H1 (cell line): Measurements from ENCODE around the gene ADGB. TPM values are rescaled to one million over a fixed set of nuclear protein-coding genes. Genes with fewer than 3 reads are reported as not detected.

ENCODE experiments used
- CTCF ChIA-PET: fragments of 300-600 bp; sonication (Branson Sonifier 250); formaldehyde crosslinking; loops from one replicate; lab custom pipeline; 2021; ENCODE audit not compliant: partially characterized antibody; lab: Charles Lee
- POLR2A ChIA-PET: fragments of 300-600 bp; sonication (Branson Sonifier 250); formaldehyde crosslinking; loops from one replicate; lab custom pipeline; 2021; ENCODE audit warnings: inconsistent platforms; ENCODE audit not compliant: partially characterized antibody; lab: Charles Lee
- DNase-seq, 2 experiments: peaks; one replicate each; pipeline versions ENCODE4 v3.0.0 to v3.0.0-alpha.2; 2010 to 2022; ENCODE audit warnings: low spot score in 2 of 2, low read depth in 1 of 2, mixed read lengths in 1 of 2
- FAIRE-seq: peaks from 2 replicates; lab custom pipeline; 2011; peaks lifted over from hg19 to GRCh38; lab: Jason Lieb, UNC
- H2AFZ ChIP-seq: 2 replicates; pipeline ENCODE4 v1.8.1; 2012; ENCODE audit warnings: low read length, inconsistent platforms
- H2AK5ac ChIP-seq: 2 replicates; pipeline ENCODE4 v1.6.1; 2013; ENCODE audit warnings: low read depth, low read length
- H2BK120ac ChIP-seq: replicated peaks from 2 replicates; pipeline ENCODE3; 2013; ENCODE audit warnings: low read depth, low read length, inconsistent platforms
- H2BK12ac ChIP-seq: 2 replicates; pipeline ENCODE4 v1.6.1; 2013; ENCODE audit warnings: low read depth, low read length
- H2BK15ac ChIP-seq: 2 replicates; pipeline ENCODE4 v1.6.1; 2013; ENCODE audit warnings: low read length
- H2BK20ac ChIP-seq: 2 replicates; pipeline ENCODE4 v1.6.1; 2013; ENCODE audit warnings: low read length
- H2BK5ac ChIP-seq: 2 replicates; pipeline ENCODE4 v1.6.1; 2013; ENCODE audit warnings: low read depth, low read length
- H3K14ac ChIP-seq: 2 replicates; pipeline ENCODE4 v1.6.1; 2013; ENCODE audit warnings: inconsistent platforms; ENCODE audit not compliant: insufficient read length
- H3K18ac ChIP-seq: 2 replicates; pipeline ENCODE4 v1.6.1; 2013; ENCODE audit warnings: low read length; ENCODE audit errors: extremely low read depth
- H3K23ac ChIP-seq: 2 replicates; pipeline ENCODE4 v1.6.1; 2013; ENCODE audit warnings: inconsistent platforms; ENCODE audit not compliant: insufficient read length
- H3K23me2 ChIP-seq: 2 replicates; pipeline ENCODE4 v1.6.1; 2013; ENCODE audit warnings: low read depth, low read length
- H3K27ac ChIP-seq: 2 replicates; pipeline ENCODE4 v1.6.1; 2011; ENCODE audit warnings: low read depth, low read length, inconsistent platforms
- H3K27me3 ChIP-seq, 4 experiments: replicated peaks in 1 of 4; 1 replicate in 1 of 4; 2 replicates in 3 of 4; pipeline versions ENCODE4 v1.6.1 to v1.8.1; 2011 to 2013; ENCODE audit warnings: low read length in 3 of 4, mild to moderate bottlenecking in 3 of 4, inconsistent platforms in 2 of 4, mixed read lengths in 2 of 4, moderate library complexity in 1 of 4; ENCODE audit not compliant: control insufficient read depth in 3 of 4, insufficient read depth in 3 of 4; ENCODE audit errors: extremely low read depth in 1 of 4
- H3K36me3 ChIP-seq, 4 experiments: 2 replicates each; pipeline versions ENCODE4 v1.6.1 to v1.8.1; 2011 to 2013; ENCODE audit warnings: mild to moderate bottlenecking in 4 of 4, low read length in 3 of 4, moderate library complexity in 2 of 4, control low read depth in 1 of 4, inconsistent platforms in 1 of 4; ENCODE audit not compliant: insufficient read depth in 4 of 4, control insufficient read depth in 2 of 4
- H3K4ac ChIP-seq: replicated peaks from 2 replicates; pipeline ENCODE3; 2013; ENCODE audit warnings: low read length, low read depth, mixed read lengths, inconsistent platforms; ENCODE audit not compliant: insufficient read length
- H3K4me1 ChIP-seq, 4 experiments: replicated peaks in 1 of 4; 1 replicate in 1 of 4; 2 replicates in 3 of 4; pipeline versions ENCODE4 v1.6.1 to v1.8.1; 2011 to 2013; ENCODE audit warnings: low read length in 3 of 4, inconsistent platforms in 2 of 4, mixed read lengths in 1 of 4; ENCODE audit not compliant: insufficient read depth in 4 of 4, control insufficient read depth in 3 of 4
- H3K4me2 ChIP-seq, 2 experiments: 2 replicates each; pipeline versions ENCODE4 v1.6.1 to v1.8.1; 2011 to 2013; ENCODE audit warnings: low read depth in 2 of 2, low read length in 2 of 2, control low read depth in 1 of 2, inconsistent platforms in 1 of 2, mild to moderate bottlenecking in 1 of 2; ENCODE audit not compliant: insufficient read depth in 1 of 2
- H3K4me3 ChIP-seq, 4 experiments: fragments of 200-600, 300-600 bp in 1 of 4; sonication (generic), shearing (Covaris generic), sonication (Bioruptor Twin) in 1 of 4; 2 replicates each; pipeline versions ENCODE4 v1.5.1 to v1.8.1; 2011 to 2016; ENCODE audit warnings: low read length in 4 of 4, low read depth in 3 of 4, control low read depth in 2 of 4, inconsistent platforms in 2 of 4, mild to moderate bottlenecking in 2 of 4, mixed read lengths in 1 of 4, moderate library complexity in 1 of 4; ENCODE audit not compliant: insufficient read depth in 2 of 4; ENCODE audit errors: extremely low read depth in 1 of 4
- H3K56ac ChIP-seq: replicated peaks from 2 replicates; pipeline ENCODE3; 2013; ENCODE audit warnings: low read depth, mild to moderate bottlenecking, mixed read lengths, low read length, inconsistent platforms; ENCODE audit not compliant: insufficient read length
- H3K79me1 ChIP-seq: 2 replicates; pipeline ENCODE4 v1.6.1; 2013; ENCODE audit warnings: low read depth, low read length, control low read depth
- H3K79me2 ChIP-seq, 2 experiments: 2 replicates each; pipeline versions ENCODE4 v1.6.1 to v1.8.1; 2012 to 2013; ENCODE audit warnings: low read length in 2 of 2, mild to moderate bottlenecking in 2 of 2, inconsistent platforms in 1 of 2; ENCODE audit not compliant: insufficient read depth in 2 of 2, control insufficient read depth in 1 of 2
- H3K9ac ChIP-seq, 4 experiments: replicated peaks in 1 of 4; 1 replicate in 1 of 4; 2 replicates in 3 of 4; pipeline versions ENCODE4 v1.6.1 to v1.8.1; 2011 to 2013; ENCODE audit warnings: low read depth in 3 of 4, low read length in 3 of 4, control low read depth in 2 of 4, mild to moderate bottlenecking in 2 of 4, moderate library complexity in 2 of 4, inconsistent platforms in 1 of 4; ENCODE audit errors: extremely low read depth in 1 of 4
- H3K9me3 ChIP-seq, 2 experiments: 2 replicates each; pipeline versions ENCODE4 v1.6.1 to v1.8.1; 2012 to 2013; ENCODE audit warnings: mild to moderate bottlenecking in 2 of 2, moderate library complexity in 2 of 2, control low read depth in 1 of 2, inconsistent platforms in 1 of 2, low read depth in 1 of 2, low read length in 1 of 2, mixed read lengths in 1 of 2; ENCODE audit not compliant: insufficient read depth in 2 of 2
- H4K20me1 ChIP-seq, 2 experiments: replicated peaks in 1 of 2; 2 replicates each; pipeline versions ENCODE3 to v1.8.1; 2011 to 2013; ENCODE audit warnings: inconsistent platforms in 2 of 2, low read length in 2 of 2, mild to moderate bottlenecking in 1 of 2; ENCODE audit not compliant: insufficient read depth in 2 of 2, control insufficient read depth in 1 of 2
- H4K5ac ChIP-seq: 2 replicates; pipeline ENCODE4 v1.6.1; 2013; ENCODE audit warnings: low read length, low read depth, mixed read lengths, inconsistent platforms; ENCODE audit not compliant: insufficient read length
- H4K8ac ChIP-seq: 2 replicates; pipeline ENCODE4 v1.8.0; 2013; ENCODE audit warnings: mild to moderate bottlenecking, moderate library complexity, low read length, inconsistent platforms; ENCODE audit not compliant: insufficient read depth; ENCODE audit errors: extremely low read depth
- H4K91ac ChIP-seq: replicated peaks from 2 replicates; pipeline ENCODE3; 2013; ENCODE audit warnings: low read length, mixed read lengths, inconsistent platforms; ENCODE audit not compliant: insufficient read length
- ATF2 ChIP-seq: IDR thresholded peaks from 2 replicates; pipeline ENCODE4 v1.6.1; 2012; ENCODE audit warnings: low read length, inconsistent platforms
- CEBPB ChIP-seq: IDR thresholded peaks from 2 replicates; pipeline ENCODE4 v1.6.1; 2012; ENCODE audit warnings: low read depth, low read length
- EGR1 ChIP-seq: IDR thresholded peaks from 2 replicates; pipeline ENCODE4 v1.6.1; 2011; ENCODE audit warnings: low read depth, low read length, borderline replicate concordance
- NANOG ChIP-seq: IDR thresholded peaks from 2 replicates; pipeline ENCODE4 v1.6.1; 2011; ENCODE audit warnings: low read length, low read depth, mild to moderate bottlenecking, inconsistent platforms; ENCODE audit not compliant: insufficient read depth, poor library complexity, severe bottlenecking
- NRF1 ChIP-seq: IDR thresholded peaks from 2 replicates; pipeline ENCODE4 v1.6.1; 2011; ENCODE audit warnings: mild to moderate bottlenecking, low read depth, low read length, improper control_type of control experiment
- POLR2A ChIP-seq, 2 experiments: IDR thresholded peaks; 1 replicate in 1 of 2; 2 replicates in 1 of 2; pipeline ENCODE4 v1.6.1; 2011; ENCODE audit warnings: low read depth in 2 of 2, low read length in 2 of 2, mild to moderate bottlenecking in 2 of 2; ENCODE audit errors: control extremely low read depth in 1 of 2
- POU5F1 ChIP-seq: IDR thresholded peaks from 2 replicates; pipeline ENCODE4 v1.6.1; 2011; ENCODE audit warnings: low read depth, mild to moderate bottlenecking, low read length, moderate library complexity
- SAP30 ChIP-seq: fragments of 300-600 bp; sonication (generic); IDR thresholded peaks from 2 replicates; pipeline ENCODE4 v1.7.1; 2012; ENCODE audit warnings: low read length, moderate library complexity, mild to moderate bottlenecking, inconsistent platforms; ENCODE audit not compliant: insufficient read depth, insufficient replicate concordance
- SIX5 ChIP-seq: IDR thresholded peaks from 2 replicates; pipeline ENCODE4 v1.6.1; 2011; ENCODE audit warnings: mild to moderate bottlenecking, low read depth, low read length
- TEAD4 ChIP-seq: IDR thresholded peaks from 2 replicates; pipeline ENCODE4 v1.6.1; 2012; ENCODE audit warnings: low read depth, low read length, inconsistent platforms, mixed read lengths
- USF2 ChIP-seq: IDR thresholded peaks from 2 replicates; pipeline ENCODE4 v1.6.1; 2011; ENCODE audit warnings: low read length, improper control_type of control experiment
- WGBS, 2 experiments: shearing (Covaris generic) in 1 of 2; methylation state at CpG; one replicate each; pipeline versions ENCODE4 v1.1.6 to v1.1.7; 2013 to 2015; ENCODE audit warnings: low lambda C conversion rate in 2 of 2, mixed read lengths in 2 of 2, inconsistent platforms in 1 of 2, low coverage in 1 of 2, missing lambda C conversion rate in 1 of 2; ENCODE audit not compliant: insufficient replicate concordance in 2 of 2, insufficient coverage in 1 of 2, insufficient read length in 1 of 2; ENCODE audit errors: extremely low coverage in 1 of 2, missing lambda C conversion rate in 1 of 2; 5-methylcytosine and 5-hydroxymethylcytosine counted together
- polyA plus RNA-seq, 7 experiments: library from polyadenylated mRNA; depleted of rRNA in 3 of 7; stranded (reverse) in 5 of 7; unstranded in 2 of 7; fragments of >200 nt in 5 of 7; fragments of 200-250 nt in 2 of 7; gene quantifications; 1 replicate in 5 of 7; 2 replicates in 1 of 7; 4 replicates in 1 of 7; pipeline versions ENCODE4 v1.2.1 to v1.2.3, GENCODE V29; 2011 to 2013; ENCODE audit warnings: missing spikeins in 2 of 7, mixed read lengths in 2 of 7
- total RNA-seq: library from RNA; stranded (reverse); fragmentation: NEBNext Ultra II Directional; extraction: Animal tissue kit (Norgen Biotek cat#: 25700); gene quantifications from 2 replicates; pipeline ENCODE4 v1.2.1, GENCODE V29; 2021

The ADGB gene
- total and polyA plus RNA-seq, 2 of the 8 experiments (the other 6 are each of a cell fraction or from before 2014, with no cell fraction given) = not detected

DNA sequence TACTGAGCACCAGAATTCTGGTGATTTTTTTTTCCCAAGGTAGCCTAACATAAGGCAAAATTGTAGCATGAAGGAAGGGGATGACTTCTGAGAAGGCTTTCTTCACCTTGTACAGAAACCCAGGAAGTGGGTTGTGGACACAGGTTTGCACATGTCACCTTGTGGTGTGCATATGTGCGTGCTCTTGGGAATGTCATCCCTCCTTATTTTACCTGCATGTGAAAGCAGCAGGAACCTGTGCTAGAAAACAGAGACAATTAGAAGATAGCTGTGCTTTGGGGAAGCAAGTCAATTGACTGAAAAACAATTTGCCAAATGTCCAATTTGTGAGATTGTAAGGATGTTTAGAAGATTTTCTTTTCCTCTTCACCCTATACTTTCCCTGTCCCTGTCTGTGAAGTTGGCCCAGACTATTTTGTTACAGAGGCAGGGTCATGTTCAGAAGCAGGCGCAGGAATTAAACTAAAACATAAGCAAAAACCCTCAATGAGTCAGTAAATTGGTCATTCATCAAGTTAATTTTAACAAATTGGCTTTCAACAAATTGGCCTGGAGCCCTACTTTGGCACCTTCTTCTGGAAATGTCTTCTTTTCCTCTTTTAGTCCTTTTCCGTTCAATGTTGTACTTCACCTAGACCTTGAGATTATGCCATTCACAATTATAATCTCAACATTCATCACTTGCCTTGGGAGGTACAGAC, 261.2 kb downstream of the ADGB start:
- ChIA-PET CTCF (no interaction called here), POLR2A (no interaction called here)
- DNase-seq (no peak), FAIRE-seq (no peak)
- no peaks in the 10 kb centered on the region for H3K36me3 ChIP-seq
- no peak overlapping the region for H2BK12ac ChIP-seq
- H3K4me2 ChIP-seq = no peak overlapping the region
- H3K9me3 ChIP-seq = no peaks in the 10 kb centered on the region
- no peak overlapping the region for H2BK20ac ChIP-seq
- no peaks in the 10 kb centered on the region; the same call in 1 of the 2 replicates for H3K23me2 ChIP-seq
- H3K4ac ChIP-seq = no peak overlapping the region
- H3K9ac ChIP-seq = no peak overlapping the region
- peaks cover 0 to 2% (median 0%) of the 10 kb centered on the region in 4 experiments; a peak in 1 of 7 replicates for H3K4me1 ChIP-seq
- H3K4me3 ChIP-seq = no peak overlapping the region
- H2BK15ac ChIP-seq = no peak overlapping the region
- H3K23ac ChIP-seq = no peak overlapping the region
- WGBS, 2 experiments = 98% methylated on average over 3 of the region's 3 CpGs; no CpG with 5 or more reads in 1 of the 2 experiments
- no peak overlapping the region for H3K18ac ChIP-seq
- H4K5ac ChIP-seq = no peak overlapping the region
- H2BK120ac ChIP-seq = no peak overlapping the region
- no peak overlapping the region for H3K14ac ChIP-seq
- H4K20me1 ChIP-seq = no peaks in the 10 kb centered on the region
- no peaks in the 10 kb centered on the region for H3K79me1 ChIP-seq
- no peak overlapping the region for H2AFZ ChIP-seq
- H4K91ac ChIP-seq = no peak overlapping the region
- no peak overlapping the region for H4K8ac ChIP-seq
- H3K56ac ChIP-seq = no peak overlapping the region
- no peak overlapping the region for H2BK5ac ChIP-seq
- no peaks in the 10 kb centered on the region for H3K27me3 ChIP-seq
- H3K79me2 ChIP-seq = no peaks in the 10 kb centered on the region
- H3K27ac ChIP-seq = no peak overlapping the region
- no peak overlapping the region for H2AK5ac ChIP-seq
- TF ChIP-seq USF2 (no peak), POLR2A (IDR thresholded peaks at IDR 0.05; ENCODE audit: control extremely low read depth in 1 of 2, low read depth in 2 of 2, low read length in 2 of 2) (no peak), SIX5 (no peak), CEBPB (no peak), NANOG (no peak), EGR1 (no peak), ATF2 (no peak), TEAD4 (no peak), NRF1 (no peak), POU5F1 (no peak), SAP30 (no peak)
